Mucosa of gallbladder (tissue), 1 donor: ENCODE data around the gene FAM13A. TPM values are rescaled to one million over a fixed set of nuclear protein-coding genes. Genes with fewer than 3 reads are reported as not detected.
"Not testable (repeated sequence)": the region's sequence is repeated elsewhere in the genome, so short reads cannot be mapped to it uniquely, and the experiment has no call there.

Experiments
- DNase-seq: peaks from one replicate; pipeline ENCODE4 v3.0.0-alpha.2; 2020; ENCODE audit warnings: low spot score
- total RNA-seq: library from RNA; stranded (reverse); gene quantifications from one replicate; pipeline ENCODE4 v1.2.1, GENCODE V29; 2021
- donor health status: DM: no; HTN: no; CAD: no.

The FAM13A gene
- total RNA-seq, 1 donor from 2014 or later, result 43.8 TPM

- no peak for DNase-seq
These were observed 156.6 kb downstream of the FAM13A start for GRCh38 chr4:88900432-88900831.

- no peak for DNase-seq
These were observed 159.2 kb downstream of the FAM13A start for GRCh38 chr4:88897752-88898151.

- DNase-seq, result no peak
These were observed 159.8 kb downstream of the FAM13A start for GRCh38 chr4:88897180-88897579.

- no peak for DNase-seq
These were observed 163.0 kb downstream of the FAM13A start for GRCh38 chr4:88893961-88894360.

- no peak for DNase-seq
These were observed 164.3 kb downstream of the FAM13A start for GRCh38 chr4:88892646-88893045.

- no peak for DNase-seq
These were observed 165.3 kb downstream of the FAM13A start for GRCh38 chr4:88891636-88892035.

GRCh38 chr4:88887409-88887808, 169.6 kb downstream of the FAM13A start:
- not testable (repeated sequence) for DNase-seq

GRCh38 chr4:88881227-88881569, 175.8 kb downstream of the FAM13A start:
- no peak for DNase-seq

GRCh38 chr4:88880501-88881226, 176.3 kb downstream of the FAM13A start:
- no peak for DNase-seq

GRCh38 chr4:88879991-88880390, 177.0 kb downstream of the FAM13A start:
- no peak for DNase-seq

- DNase-seq, result no peak
These were observed 178.3 kb downstream of the FAM13A start for GRCh38 chr4:88878642-88879041.

- no peak for DNase-seq
These were observed 186.6 kb downstream of the FAM13A start for GRCh38 chr4:88870428-88870827.

- no peak for DNase-seq
These were observed 188.5 kb downstream of the FAM13A start for GRCh38 chr4:88868510-88868909.

- no peak for DNase-seq
These were observed 190.0 kb downstream of the FAM13A start for GRCh38 chr4:88866862-88867550.

GRCh38 chr4:88865466-88865865, 191.5 kb downstream of the FAM13A start:
- no peak for DNase-seq

- DNase-seq, result no peak
These were observed 191.9 kb downstream of the FAM13A start for GRCh38 chr4:88865046-88865445.

- DNase-seq, result no peak
These were observed 196.4 kb downstream of the FAM13A start for GRCh38 chr4:88860586-88860985.

- DNase-seq, result no peak
These were observed 197.7 kb downstream of the FAM13A start for GRCh38 chr4:88859191-88859812.

- DNase-seq, result no peak
These were observed 198.2 kb downstream of the FAM13A start for GRCh38 chr4:88858752-88859151.

- DNase-seq, result no peak
These were observed 199.4 kb downstream of the FAM13A start for GRCh38 chr4:88857588-88857987.

- DNase-seq, result no peak
These were observed 202.5 kb downstream of the FAM13A start for GRCh38 chr4:88854481-88854880.

GRCh38 chr4:88853583-88853982, 203.4 kb downstream of the FAM13A start:
- DNase-seq, result not testable (repeated sequence)

GRCh38 chr4:88846206-88846790, 210.7 kb downstream of the FAM13A start:
- DNase-seq, result no peak
